Measurements from ENCODE around the gene SLC41A3. TPM values are rescaled to one million over a fixed set of nuclear protein-coding genes. Genes with fewer than 3 reads are reported as not detected.
"Not testable (repeated sequence)": the region's sequence is repeated elsewhere in the genome, so short reads cannot be mapped to it uniquely, and the experiment has no call there.

Gene SLC41A3
- polyA plus RNA-seq, 3 donors, result 77.3 to 81.3 (median 78.5) TPM

GRCh38 chr3:126008219-126008618 is 75.7 kb downstream of the SLC41A3 start:
- no peak for DNase-seq

GRCh38 chr3:126005951-126006350 is 78.0 kb downstream of the SLC41A3 start:
- DNase-seq, result no peak

- DNase-seq, result no peak
Measured at GRCh38 chr3:126004692-126005091, 79.2 kb downstream of the SLC41A3 start.

GRCh38 chr3:126004217-126004616 is 79.7 kb downstream of the SLC41A3 start:
- DNase-seq, result no peak

GRCh38 chr3:126003447-126004190 is 80.3 kb downstream of the SLC41A3 start:
- no peak for DNase-seq

- DNase-seq, result no peak
Measured at GRCh38 chr3:126002189-126002588, 81.7 kb downstream of the SLC41A3 start.

- DNase-seq, result not testable (repeated sequence)
Measured at GRCh38 chr3:125996751-125997150, 87.2 kb downstream of the SLC41A3 start.

- DNase-seq, result peak; percentile 77
Measured at GRCh38 chr3:125990253-125990970, 93.5 kb downstream of the SLC41A3 start.

- DNase-seq, result not testable (repeated sequence)
Measured at GRCh38 chr3:125984951-125985350, 99.0 kb downstream of the SLC41A3 start.

- DNase-seq, result not testable (repeated sequence)
Measured at GRCh38 chr3:125977104-125977503, 106.8 kb downstream of the SLC41A3 start.

GRCh38 chr3:125976003-125976390 is 107.9 kb downstream of the SLC41A3 start:
- not testable (repeated sequence) for DNase-seq

GRCh38 chr3:125975245-125976002 is 108.5 kb downstream of the SLC41A3 start:
- not testable (repeated sequence) for DNase-seq

- not testable (repeated sequence) for DNase-seq
Measured at GRCh38 chr3:125971997-125972944, 111.7 kb downstream of the SLC41A3 start.

GRCh38 chr3:125968701-125969592 is 115.0 kb downstream of the SLC41A3 start, which contains the start of gene ROPN1B:
TSS of gene ROPN1B (plus strand) at chr3:125969178. CDS start at chr3:125972055, 2,877 bp downstream.
- not testable (repeated sequence) for DNase-seq

GRCh38 chr3:125968121-125968520 is 115.8 kb downstream of the SLC41A3 start:
- DNase-seq, result not testable (repeated sequence)

- DNase-seq, result no peak
Measured at GRCh38 chr3:125967156-125967555, 116.8 kb downstream of the SLC41A3 start.

GRCh38 chr3:125965505-125965904 is 118.4 kb downstream of the SLC41A3 start:
- no peak for DNase-seq

GRCh38 chr3:125963834-125964233 is 120.1 kb downstream of the SLC41A3 start:
- DNase-seq, result not testable (repeated sequence)

- no peak for DNase-seq
Measured at GRCh38 chr3:125961289-125961589, 122.7 kb downstream of the SLC41A3 start.

Measured in renal pelvis (tissue), 4 donors.